Measurements from ENCODE around the gene ATP11A.
"Not testable (repeated sequence)": the region's sequence is repeated elsewhere in the genome, so short reads cannot be mapped to it uniquely, and the experiment has no call there.

The ATP11A gene

GRCh38 chr13:112781287-112781686, 91.4 kb downstream of the ATP11A start:
- no peak overlapping the region for H3K4me3 ChIP-seq
- in situ Hi-C loops (cut with MboI; ENCODE audit: low sequenced_read_pairs) = no loop called here
- no peaks in the 10 kb centered on the region for H3K27me3 ChIP-seq (ENCODE audit: low read depth)
- no peaks in the 10 kb centered on the region for H3K36me3 ChIP-seq (replicated peaks)
- no peaks in the 10 kb centered on the region for H3K9me3 ChIP-seq
- no peaks in the 10 kb centered on the region for H3K4me1 ChIP-seq
- DNase-seq (ENCODE audit: low spot score in 2 of 2) = no peak

- H3K9me3 ChIP-seq = no peaks in the 10 kb centered on the region
- H3K27me3 ChIP-seq (ENCODE audit: low read depth) = no peaks in the 10 kb centered on the region
- no peak overlapping the region for H3K4me3 ChIP-seq
- H3K36me3 ChIP-seq (replicated peaks) = no peaks in the 10 kb centered on the region
- H3K4me1 ChIP-seq = no peaks in the 10 kb centered on the region
- DNase-seq (ENCODE audit: low spot score in 2 of 2) = no peak
- in situ Hi-C loops (cut with MboI; ENCODE audit: low sequenced_read_pairs) = no loop called here
Observed at GRCh38 chr13:112781881-112782361, 92.1 kb downstream of the ATP11A start.

- Histone ChIP-seq H3K4me3 (no peak overlapping the region), H3K36me3 (replicated peaks) (no peaks in the 10 kb centered on the region), H3K4me1 (no peaks in the 10 kb centered on the region), H3K9me3 (no peaks in the 10 kb centered on the region), H3K27me3 (ENCODE audit: low read depth) (no peaks in the 10 kb centered on the region)
- in situ Hi-C loops (cut with MboI; ENCODE audit: low sequenced_read_pairs) = no loop called here
- DNase-seq (ENCODE audit: low spot score in 2 of 2) = no peak
Observed at GRCh38 chr13:112782429-112783010, 92.7 kb downstream of the ATP11A start.

- H3K9me3 ChIP-seq = no peaks in the 10 kb centered on the region
- no peak for DNase-seq (ENCODE audit: low spot score in 2 of 2)
- H3K4me3 ChIP-seq = no peak overlapping the region
- no peaks in the 10 kb centered on the region for H3K27me3 ChIP-seq (ENCODE audit: low read depth)
- no peaks in the 10 kb centered on the region for H3K36me3 ChIP-seq (replicated peaks)
- in situ Hi-C loops (cut with MboI; ENCODE audit: low sequenced_read_pairs) = no loop called here
- H3K4me1 ChIP-seq = no peaks in the 10 kb centered on the region
Observed at GRCh38 chr13:112783135-112783977, 93.5 kb downstream of the ATP11A start.

- no peaks in the 10 kb centered on the region for H3K36me3 ChIP-seq (replicated peaks)
- H3K27me3 ChIP-seq (ENCODE audit: low read depth) = no peaks in the 10 kb centered on the region
- no peaks in the 10 kb centered on the region for H3K9me3 ChIP-seq
- DNase-seq (ENCODE audit: low spot score in 2 of 2) = no peak
- in situ Hi-C loops (cut with MboI; ENCODE audit: low sequenced_read_pairs) = no loop called here
- H3K4me3 ChIP-seq = no peak overlapping the region
- H3K4me1 ChIP-seq = no peaks in the 10 kb centered on the region
Observed at GRCh38 chr13:112783978-112784371, 94.1 kb downstream of the ATP11A start.

GRCh38 chr13:112784811-112785482, 95.1 kb downstream of the ATP11A start:
- Histone ChIP-seq H3K4me1 (no peaks in the 10 kb centered on the region), H3K4me3 (no peak overlapping the region), H3K36me3 (replicated peaks) (no peaks in the 10 kb centered on the region), H3K27me3 (ENCODE audit: low read depth) (no peaks in the 10 kb centered on the region), H3K9me3 (no peaks in the 10 kb centered on the region)
- DNase-seq (ENCODE audit: low spot score in 2 of 2) = no peak
- in situ Hi-C loops (cut with MboI; ENCODE audit: low sequenced_read_pairs) = no loop called here

- DNase-seq (ENCODE audit: low spot score in 2 of 2) = no peak
- Histone ChIP-seq H3K27me3 (ENCODE audit: low read depth) (no peaks in the 10 kb centered on the region), H3K4me3 (no peak overlapping the region), H3K36me3 (replicated peaks) (no peaks in the 10 kb centered on the region), H3K4me1 (no peaks in the 10 kb centered on the region), H3K9me3 (no peaks in the 10 kb centered on the region)
- in situ Hi-C loops (cut with MboI; ENCODE audit: low sequenced_read_pairs) = no loop called here
Observed at GRCh38 chr13:112785483-112785856, 95.6 kb downstream of the ATP11A start.

- in situ Hi-C loops (cut with MboI; ENCODE audit: low sequenced_read_pairs); H3K27me3 ChIP-seq (ENCODE audit: low read depth); DNase-seq (ENCODE audit: low spot score in 2 of 2); H3K9me3 ChIP-seq; H3K4me1 ChIP-seq; H3K4me3 ChIP-seq; H3K36me3 ChIP-seq (replicated peaks): not testable (repeated sequence)
Observed at GRCh38 chr13:112786810-112787209, 97.0 kb downstream of the ATP11A start.

GRCh38 chr13:112790735-112791641, 101.2 kb downstream of the ATP11A start:
- in situ Hi-C loops (cut with MboI; ENCODE audit: low sequenced_read_pairs) = no loop called here
- H3K27me3 ChIP-seq (ENCODE audit: low read depth) = no peaks in the 10 kb centered on the region
- H3K4me1 ChIP-seq = no peaks in the 10 kb centered on the region
- H3K9me3 ChIP-seq = no peaks in the 10 kb centered on the region
- H3K36me3 ChIP-seq (replicated peaks) = no peaks in the 10 kb centered on the region
- DNase-seq (ENCODE audit: low spot score in 2 of 2) = no peak
- H3K4me3 ChIP-seq = no peak overlapping the region

- Histone ChIP-seq H3K4me1 (no peaks in the 10 kb centered on the region), H3K27me3 (ENCODE audit: low read depth) (no peaks in the 10 kb centered on the region), H3K36me3 (replicated peaks) (no peaks in the 10 kb centered on the region), H3K4me3 (no peak overlapping the region), H3K9me3 (no peaks in the 10 kb centered on the region)
- in situ Hi-C loops (cut with MboI; ENCODE audit: low sequenced_read_pairs) = no loop called here
- no peak for DNase-seq (ENCODE audit: low spot score in 2 of 2)
Observed at GRCh38 chr13:112791663-112792440, 102.0 kb downstream of the ATP11A start.

- no peak for DNase-seq (ENCODE audit: low spot score in 2 of 2)
- Histone ChIP-seq H3K9me3 (no peaks in the 10 kb centered on the region), H3K4me1 (no peaks in the 10 kb centered on the region), H3K4me3 (no peak overlapping the region), H3K27me3 (ENCODE audit: low read depth) (no peaks in the 10 kb centered on the region), H3K36me3 (replicated peaks) (no peaks in the 10 kb centered on the region)
- in situ Hi-C loops (cut with MboI; ENCODE audit: low sequenced_read_pairs) = no loop called here
Observed at GRCh38 chr13:112792511-112792910, 102.7 kb downstream of the ATP11A start.

- Histone ChIP-seq H3K27me3 (ENCODE audit: low read depth) (no peaks in the 10 kb centered on the region), H3K4me3 (no peak overlapping the region), H3K36me3 (replicated peaks) (no peaks in the 10 kb centered on the region), H3K9me3 (no peaks in the 10 kb centered on the region), H3K4me1 (no peaks in the 10 kb centered on the region)
- in situ Hi-C loops (cut with MboI; ENCODE audit: low sequenced_read_pairs) = no loop called here
- DNase-seq (ENCODE audit: low spot score in 2 of 2) = no peak
Observed at GRCh38 chr13:112793545-112794445, 104.0 kb downstream of the ATP11A start.
